Nephron (organoid): ENCODE results near the gene ACOXL.
"Not testable (repeated sequence)": the region's sequence is repeated elsewhere in the genome, so short reads cannot be mapped to it uniquely, and the experiment has no call there.

Source experiments
- H3K27ac Mint-ChIP-seq, 3 experiments: 2 replicates each; pipeline ENCODE4 v1.8.0; 2020; ENCODE audit warnings: mixed read lengths in 3 of 3, mild to moderate bottlenecking in 2 of 3, moderate library complexity in 1 of 3
- H3K27me3 Mint-ChIP-seq: 2 replicates; pipeline ENCODE4 v1.8.0; 2021; ENCODE audit warnings: low read depth, mild to moderate bottlenecking, moderate library complexity, mixed read lengths
- H3K36me3 Mint-ChIP-seq: 2 replicates; pipeline ENCODE4 v1.8.0; 2020; ENCODE audit warnings: low read depth, mixed read lengths
- H3K4me1 Mint-ChIP-seq: 2 replicates; pipeline ENCODE4 v1.8.0; 2020; ENCODE audit warnings: mixed read lengths
- H3K4me3 Mint-ChIP-seq, 3 experiments: 2 replicates each; pipeline ENCODE4 v1.8.0; 2020; ENCODE audit warnings: mild to moderate bottlenecking in 3 of 3, mixed read lengths in 3 of 3, moderate library complexity in 2 of 3
- H3K9me3 Mint-ChIP-seq: 2 replicates; pipeline ENCODE4 v1.8.0; 2020; ENCODE audit warnings: mixed read lengths
- CTCF ChIP-seq, 3 experiments: fragments of 200-600 bp; sonication (generic); IDR thresholded peaks; one replicate each; pipeline ENCODE4 v1.5.0; 2021; ENCODE audit warnings: antibody characterized with exemption in 3 of 3; ENCODE audit not compliant: unreplicated experiment in 3 of 3

The ACOXL gene

GRCh38 chr2:110691612-110692258, 40.6 kb upstream of the ACOXL start:
- H3K27ac Mint-ChIP-seq = no peak overlapping the region
- H3K36me3 Mint-ChIP-seq = no peaks in the 10 kb centered on the region
- no peak for TF ChIP-seq CTCF (IDR thresholded peaks at IDR 0.05; ENCODE audit: unreplicated experiment in 3 of 3)
- H3K9me3 Mint-ChIP-seq = peaks cover 4% of the 10 kb centered on the region
- no peak overlapping the region for H3K4me3 Mint-ChIP-seq
- H3K4me1 Mint-ChIP-seq = peaks cover 17% of the 10 kb centered on the region
- peaks cover 8% of the 10 kb centered on the region for H3K27me3 Mint-ChIP-seq

- H3K4me1 Mint-ChIP-seq = peaks cover 17% of the 10 kb centered on the region
- not testable (repeated sequence) for H3K36me3 Mint-ChIP-seq, H3K27me3 Mint-ChIP-seq, H3K4me3 Mint-ChIP-seq, H3K9me3 Mint-ChIP-seq
- H3K27ac Mint-ChIP-seq = peak overlapping the region; percentile 87 to 97 (median 93)
Measured at GRCh38 chr2:110695146-110695898, 37.1 kb upstream of the ACOXL start.

- not testable (repeated sequence) for H3K9me3 Mint-ChIP-seq, H3K27me3 Mint-ChIP-seq, H3K4me3 Mint-ChIP-seq, H3K27ac Mint-ChIP-seq, H3K36me3 Mint-ChIP-seq
- peaks cover 17% of the 10 kb centered on the region for H3K4me1 Mint-ChIP-seq
Measured at GRCh38 chr2:110698253-110698652, 34.1 kb upstream of the ACOXL start.

GRCh38 chr2:110702514-110703380, 29.6 kb upstream of the ACOXL start:
- H3K4me1 Mint-ChIP-seq = no peaks in the 10 kb centered on the region
- TF ChIP-seq CTCF (IDR thresholded peaks at IDR 0.05; ENCODE audit: unreplicated experiment in 3 of 3) = no peak
- H3K4me3 Mint-ChIP-seq = no peak overlapping the region
- H3K36me3 Mint-ChIP-seq = no peaks in the 10 kb centered on the region
- H3K9me3 Mint-ChIP-seq = no peaks in the 10 kb centered on the region
- H3K27ac Mint-ChIP-seq = no peak overlapping the region
- H3K27me3 Mint-ChIP-seq = peaks cover 9% of the 10 kb centered on the region

DNA sequence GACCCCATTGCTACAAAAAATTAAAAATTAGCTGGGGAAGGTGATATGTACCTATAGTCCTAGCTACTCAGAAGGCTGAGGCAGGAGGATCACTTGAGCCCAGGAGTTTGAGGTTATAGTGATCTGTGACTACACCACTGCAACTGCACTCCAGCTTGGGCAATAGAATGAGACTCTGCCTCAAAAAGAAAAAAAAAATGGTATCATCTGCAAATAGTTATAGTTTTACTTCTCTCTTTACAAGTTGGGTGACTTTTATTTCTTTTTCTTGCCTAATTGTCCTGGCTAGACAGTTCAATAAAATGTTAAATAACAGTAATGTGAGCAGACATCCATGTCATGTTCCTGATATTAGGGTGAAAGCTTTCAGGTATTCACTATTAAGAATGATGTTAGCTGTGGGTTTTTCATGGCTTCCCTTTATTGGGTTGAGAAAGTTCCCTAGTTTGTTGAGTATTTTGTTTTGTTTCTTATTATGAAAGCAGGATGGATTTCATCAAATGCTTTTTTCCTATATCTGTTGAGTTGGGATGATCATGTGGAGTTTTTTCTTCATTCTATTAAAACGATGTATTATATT, 24.9 kb upstream of the ACOXL start:
- no peaks in the 10 kb centered on the region for H3K9me3 Mint-ChIP-seq
- H3K4me3 Mint-ChIP-seq = no peak overlapping the region
- no peaks in the 10 kb centered on the region for H3K4me1 Mint-ChIP-seq
- H3K27me3 Mint-ChIP-seq = peaks cover 31% of the 10 kb centered on the region
- no peaks in the 10 kb centered on the region for H3K36me3 Mint-ChIP-seq
- no peak for TF ChIP-seq CTCF (IDR thresholded peaks at IDR 0.05; ENCODE audit: unreplicated experiment in 3 of 3)
- no peak overlapping the region for H3K27ac Mint-ChIP-seq

GRCh38 chr2:110708455-110708854, 23.9 kb upstream of the ACOXL start:
- H3K36me3 Mint-ChIP-seq = no peaks in the 10 kb centered on the region
- no peak overlapping the region for H3K4me3 Mint-ChIP-seq
- H3K9me3 Mint-ChIP-seq = no peaks in the 10 kb centered on the region
- no peak for TF ChIP-seq CTCF (IDR thresholded peaks at IDR 0.05; ENCODE audit: unreplicated experiment in 3 of 3)
- H3K27ac Mint-ChIP-seq = no peak overlapping the region
- H3K27me3 Mint-ChIP-seq = peaks cover 31% of the 10 kb centered on the region
- no peaks in the 10 kb centered on the region for H3K4me1 Mint-ChIP-seq
